ENCODE results near the gene VPS54. TPM values are rescaled to one million over a fixed set of nuclear protein-coding genes. Genes with fewer than 3 reads are reported as not detected.
"Not testable (repeated sequence)": the region's sequence is repeated elsewhere in the genome, so short reads cannot be mapped to it uniquely, and the experiment has no call there.

Gene VPS54
- total RNA-seq, 4 donors from 2014 or later: 19.0 to 24.1 (median 23.4) TPM

DNA sequence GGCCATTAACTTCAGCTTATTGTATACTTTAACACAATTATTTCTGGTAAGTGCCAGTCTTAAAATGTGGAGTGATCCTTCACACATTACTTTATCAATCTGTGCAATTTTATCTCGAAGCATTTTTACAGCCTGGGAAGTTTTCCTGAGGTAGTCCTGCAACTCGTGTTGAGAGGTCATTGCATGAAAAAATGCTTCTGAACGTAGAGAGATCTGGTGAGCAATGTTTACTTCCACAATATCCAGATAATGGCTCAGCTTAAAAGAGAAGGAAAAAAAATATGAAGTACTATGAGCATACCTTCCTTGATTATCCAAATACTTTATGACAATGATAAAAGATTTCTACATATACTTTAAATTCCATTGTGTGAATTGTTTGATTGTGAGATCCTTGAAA lies 57.0 kb downstream of the VPS54 start:
- Histone ChIP-seq H3K4me3 (no peak overlapping the region), H3K27me3 (no peaks in the 10 kb centered on the region), H3K4me1 (no peaks in the 10 kb centered on the region), H3K36me3 (peaks cover 0 to 49% (median 18%) of the 10 kb centered on the region in 4 donors), H3K27ac (replicated peaks in 1 of 4) (no peak overlapping the region), H3K9me3 (no peaks in the 10 kb centered on the region)
- DNase-seq (ENCODE audit: extremely low spot score): no peak
- no peak for TF ChIP-seq EP300 (IDR thresholded peaks at IDR 0.05)
- TF ChIP-seq POLR2AphosphoS5 (IDR thresholded peaks at IDR 0.05): no peak
- TF ChIP-seq, protein P1, sequence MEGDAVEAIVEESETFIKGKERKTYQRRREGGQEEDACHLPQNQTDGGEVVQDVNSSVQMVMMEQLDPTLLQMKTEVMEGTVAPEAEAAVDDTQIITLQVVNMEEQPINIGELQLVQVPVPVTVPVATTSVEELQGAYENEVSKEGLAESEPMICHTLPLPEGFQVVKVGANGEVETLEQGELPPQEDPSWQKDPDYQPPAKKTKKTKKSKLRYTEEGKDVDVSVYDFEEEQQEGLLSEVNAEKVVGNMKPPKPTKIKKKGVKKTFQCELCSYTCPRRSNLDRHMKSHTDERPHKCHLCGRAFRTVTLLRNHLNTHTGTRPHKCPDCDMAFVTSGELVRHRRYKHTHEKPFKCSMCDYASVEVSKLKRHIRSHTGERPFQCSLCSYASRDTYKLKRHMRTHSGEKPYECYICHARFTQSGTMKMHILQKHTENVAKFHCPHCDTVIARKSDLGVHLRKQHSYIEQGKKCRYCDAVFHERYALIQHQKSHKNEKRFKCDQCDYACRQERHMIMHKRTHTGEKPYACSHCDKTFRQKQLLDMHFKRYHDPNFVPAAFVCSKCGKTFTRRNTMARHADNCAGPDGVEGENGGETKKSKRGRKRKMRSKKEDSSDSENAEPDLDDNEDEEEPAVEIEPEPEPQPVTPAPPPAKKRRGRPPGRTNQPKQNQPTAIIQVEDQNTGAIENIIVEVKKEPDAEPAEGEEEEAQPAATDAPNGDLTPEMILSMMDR (IDR thresholded peaks at IDR 0.05): no peak
- no peak for TF ChIP-seq POLR2A (IDR thresholded peaks at IDR 0.05; ENCODE audit: low read depth)
- intact Hi-C loops (cut with DNase I): no loop called here
- WGBS: 81% methylated on average over 3 of the region's 3 CpGs

DNA sequence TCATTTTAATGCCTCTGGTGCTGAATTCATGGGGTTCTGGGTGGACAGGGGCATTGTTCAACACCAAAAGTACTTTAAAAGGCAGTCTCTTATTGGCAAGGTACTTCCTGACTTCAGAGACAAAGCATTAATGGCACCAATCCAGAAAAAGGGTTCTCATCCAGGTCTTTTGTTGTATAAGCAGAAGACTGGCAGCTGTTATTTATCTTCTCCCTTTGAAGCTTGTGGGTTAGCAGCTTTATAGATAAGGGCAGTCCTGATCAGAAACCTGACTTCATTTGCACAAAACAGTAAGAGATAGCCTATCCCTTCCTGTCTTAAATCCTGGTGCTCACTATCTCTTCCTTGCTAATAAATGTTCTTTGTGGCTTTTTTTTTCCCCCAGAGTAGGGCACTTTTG lies 68.8 kb downstream of the VPS54 start:
- peaks cover 0 to 5% (median 2%) of the 10 kb centered on the region in 4 donors for H3K9me3 ChIP-seq

DNA sequence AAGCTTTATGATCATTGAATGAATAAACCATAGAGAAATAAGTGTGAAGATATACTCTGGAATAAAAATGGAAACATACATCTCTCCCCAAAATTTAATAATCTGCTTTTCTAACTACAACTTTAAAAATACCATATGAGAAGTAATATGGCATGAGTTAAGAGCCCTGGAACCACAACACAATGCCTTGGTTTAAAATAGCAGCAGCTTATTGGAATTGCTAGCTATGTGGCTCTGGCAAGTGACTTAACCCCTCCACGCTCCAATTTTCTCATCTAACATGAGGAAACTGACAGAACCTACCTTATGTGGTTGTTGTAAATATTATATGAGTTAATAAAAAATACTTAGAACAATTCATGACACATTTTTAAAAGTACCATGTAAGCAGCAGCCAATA lies 76.4 kb downstream of the VPS54 start:
- Histone ChIP-seq H3K36me3 (peaks cover 9 to 53% (median 34%) of the 10 kb centered on the region in 4 donors), H3K27me3 (no peaks in the 10 kb centered on the region), H3K4me3 (no peak overlapping the region), H3K4me1 (no peaks in the 10 kb centered on the region), H3K9me3 (no peaks in the 10 kb centered on the region), H3K27ac (replicated peaks in 1 of 4) (no peak overlapping the region)
- no peak for TF ChIP-seq EP300 (IDR thresholded peaks at IDR 0.05)
- TF ChIP-seq POLR2A (IDR thresholded peaks at IDR 0.05; ENCODE audit: low read depth): no peak
- TF ChIP-seq, protein P1 (IDR thresholded peaks at IDR 0.05): no peak
- no peak for TF ChIP-seq POLR2AphosphoS5 (IDR thresholded peaks at IDR 0.05)
- intact Hi-C loops (cut with DNase I): no loop called here
- 84% methylated on average over 1 of the region's 1 CpG for WGBS
- no peak for DNase-seq (ENCODE audit: extremely low spot score)

More for the DNA sequence above, 68.8 kb downstream of the VPS54 start:
- no peak overlapping the region for H3K27ac ChIP-seq (replicated peaks in 1 of 4)
- intact Hi-C loops (cut with DNase I): no loop called here
- no peaks in the 10 kb centered on the region for H3K27me3 ChIP-seq
- TF ChIP-seq EP300 (IDR thresholded peaks at IDR 0.05) (no peak), POLR2AphosphoS5 (IDR thresholded peaks at IDR 0.05) (no peak), POLR2A (IDR thresholded peaks at IDR 0.05; ENCODE audit: low read depth) (no peak)
- TF ChIP-seq, protein P1 (IDR thresholded peaks at IDR 0.05): no peak
- no peak overlapping the region for H3K4me3 ChIP-seq
- H3K36me3 ChIP-seq: peaks cover 0 to 31% (median 15%) of the 10 kb centered on the region in 4 donors
- no peak for DNase-seq (ENCODE audit: extremely low spot score)
- no peaks in the 10 kb centered on the region for H3K4me1 ChIP-seq

DNA sequence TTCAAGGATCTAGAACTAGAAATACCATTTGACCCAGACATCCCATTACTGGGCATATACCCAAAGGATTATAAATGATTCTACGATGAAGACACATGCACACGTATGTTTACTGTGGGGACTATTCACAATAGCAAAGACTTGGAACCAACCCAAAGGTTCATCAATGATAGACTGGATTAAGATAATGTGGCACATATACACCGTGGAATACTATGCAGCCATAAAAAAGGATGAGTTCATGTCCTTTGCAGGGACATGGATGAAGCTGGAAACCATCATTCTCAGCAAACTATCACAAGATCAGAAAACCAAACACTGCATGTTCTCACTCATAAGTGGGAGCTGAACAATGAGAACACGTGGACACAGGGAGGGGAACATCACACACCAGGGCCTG lies 87.1 kb downstream of the VPS54 start:
- H3K9me3 ChIP-seq; intact Hi-C loops (cut with DNase I); H3K27me3 ChIP-seq; DNase-seq (ENCODE audit: extremely low spot score); H3K27ac ChIP-seq (replicated peaks in 1 of 4); H3K4me3 ChIP-seq; H3K4me1 ChIP-seq: not testable (repeated sequence)
- WGBS: 93% methylated on average over 4 of the region's 4 CpGs
- H3K36me3 ChIP-seq: peaks cover 14 to 40% (median 22%) of the 10 kb centered on the region in 4 donors

DNA sequence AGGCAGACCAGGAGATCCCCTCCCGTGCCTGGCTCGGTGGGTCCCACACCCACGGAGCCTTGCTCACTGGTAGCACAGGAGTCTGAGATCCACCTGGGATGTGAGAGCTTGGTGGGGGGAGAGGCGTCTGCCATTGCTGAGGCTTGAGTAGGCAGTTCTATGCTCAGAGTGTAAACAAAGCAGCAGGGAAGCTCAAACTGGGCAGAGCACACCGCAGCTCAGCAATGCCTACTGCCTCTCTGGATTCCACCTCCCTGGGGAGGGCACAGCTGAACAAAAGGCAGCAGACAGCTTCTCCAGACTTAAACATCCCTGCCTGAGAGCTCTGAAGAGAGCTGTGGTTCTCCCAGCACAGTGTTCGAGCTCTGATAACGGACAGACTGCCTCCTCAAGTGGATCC lies 92.4 kb downstream of the VPS54 start:
- Histone ChIP-seq H3K4me1 (no peaks in the 10 kb centered on the region), H3K27ac (replicated peaks in 1 of 4) (no peak overlapping the region), H3K27me3 (no peaks in the 10 kb centered on the region), H3K9me3 (no peaks in the 10 kb centered on the region), H3K36me3 (peaks cover 0 to 42% (median 21%) of the 10 kb centered on the region in 4 donors), H3K4me3 (no peak overlapping the region)
- WGBS: 79% methylated on average over 7 of the region's 7 CpGs
- intact Hi-C loops (cut with DNase I): no loop called here
- TF ChIP-seq EP300 (IDR thresholded peaks at IDR 0.05) (no peak), POLR2AphosphoS5 (IDR thresholded peaks at IDR 0.05) (no peak), POLR2A (IDR thresholded peaks at IDR 0.05; ENCODE audit: low read depth) (no peak)
- TF ChIP-seq, protein P1 (IDR thresholded peaks at IDR 0.05): no peak
- no peak for DNase-seq (ENCODE audit: extremely low spot score)

All from esophagus muscularis mucosa (tissue), 4 donors.